Kidney capillary endothelial cell (primary cell): ENCODE data around the gene RGS6.

Source experiments
- DNase-seq: peaks from one replicate; pipeline ENCODE4 v3.0.0-alpha.2; 2018; ENCODE audit warnings: low spot score

Gene RGS6

DNA sequence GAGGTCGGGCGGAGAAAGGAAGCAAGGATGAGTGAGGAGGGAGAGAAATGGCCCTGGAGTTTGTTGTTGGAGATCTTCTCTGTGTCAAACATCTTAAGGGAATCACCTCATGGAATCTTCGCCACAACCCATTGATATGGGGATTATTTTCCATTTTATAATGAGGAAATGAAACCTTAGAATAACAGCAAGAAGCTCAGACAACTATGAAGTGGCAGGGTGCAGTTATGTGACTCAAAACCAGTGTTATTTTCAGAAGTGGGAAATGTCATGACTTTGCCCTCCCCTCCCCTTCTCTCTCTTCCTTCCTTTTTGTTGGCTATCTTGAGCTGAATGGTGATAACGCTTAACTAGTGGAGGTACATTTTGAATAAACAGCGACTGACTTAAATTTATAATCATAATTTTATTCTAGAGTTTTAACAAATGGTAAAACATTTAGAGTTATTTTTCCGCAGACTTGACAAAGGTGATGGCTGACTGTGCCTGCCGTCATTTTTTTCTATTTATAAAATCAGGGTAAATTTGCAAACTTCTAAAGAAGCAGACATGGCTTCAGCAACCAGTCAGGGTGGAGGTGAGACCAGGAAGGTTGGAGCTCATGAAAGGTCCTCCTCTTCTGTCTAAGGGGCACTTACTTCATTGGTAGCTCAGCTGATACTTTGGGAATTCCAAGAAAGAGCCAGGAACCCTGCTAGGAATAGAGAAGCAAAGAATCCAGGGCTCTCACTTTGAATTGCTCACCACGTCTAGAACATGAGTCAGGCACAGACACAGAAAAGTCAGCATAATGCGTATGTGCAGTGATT is 232.4 kb downstream of the RGS6 start:
- no peak for DNase-seq

DNA sequence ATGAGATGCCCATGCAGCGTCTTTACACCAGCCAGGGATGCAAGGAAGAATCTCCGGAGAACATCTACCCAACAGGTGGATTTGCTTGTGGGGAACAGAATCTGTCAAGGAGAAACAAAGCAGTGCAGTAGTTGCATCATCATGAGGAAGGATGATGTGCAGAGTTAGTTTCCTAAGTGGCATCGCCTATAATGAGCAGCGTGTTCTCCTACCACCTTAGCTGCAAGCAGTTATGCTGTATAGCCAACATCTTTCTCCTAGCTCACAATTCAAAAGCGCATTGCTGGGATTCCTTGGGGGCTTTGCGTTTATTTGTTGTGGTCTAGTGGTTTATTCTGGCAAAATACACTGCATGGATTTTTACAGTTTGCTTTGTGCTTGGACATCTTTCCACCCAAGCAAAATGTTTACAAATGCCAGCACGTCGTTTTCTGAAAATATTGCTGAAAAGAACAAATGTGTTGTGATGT is 233.0 kb downstream of the RGS6 start:
- no peak for DNase-seq

DNA sequence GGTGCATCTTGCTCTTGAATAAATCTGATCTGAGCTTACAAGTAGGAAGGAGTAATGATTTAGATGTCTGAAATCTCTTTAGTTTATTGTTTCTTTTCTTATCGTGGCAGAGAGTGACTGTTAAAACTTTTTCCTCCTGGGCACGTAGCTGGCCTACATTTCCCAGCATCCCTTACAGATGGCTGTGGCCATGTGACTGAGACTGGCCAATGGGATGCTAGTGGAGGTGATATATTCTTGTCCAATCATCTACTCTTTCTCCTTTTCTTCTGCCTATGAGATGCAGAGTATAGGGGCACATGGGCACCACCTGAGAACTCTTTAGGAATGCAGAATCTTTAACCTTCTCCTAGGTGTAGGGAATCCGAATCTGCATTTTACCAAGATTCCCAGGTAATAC is 237.3 kb downstream of the RGS6 start:
- no peak for DNase-seq

DNA sequence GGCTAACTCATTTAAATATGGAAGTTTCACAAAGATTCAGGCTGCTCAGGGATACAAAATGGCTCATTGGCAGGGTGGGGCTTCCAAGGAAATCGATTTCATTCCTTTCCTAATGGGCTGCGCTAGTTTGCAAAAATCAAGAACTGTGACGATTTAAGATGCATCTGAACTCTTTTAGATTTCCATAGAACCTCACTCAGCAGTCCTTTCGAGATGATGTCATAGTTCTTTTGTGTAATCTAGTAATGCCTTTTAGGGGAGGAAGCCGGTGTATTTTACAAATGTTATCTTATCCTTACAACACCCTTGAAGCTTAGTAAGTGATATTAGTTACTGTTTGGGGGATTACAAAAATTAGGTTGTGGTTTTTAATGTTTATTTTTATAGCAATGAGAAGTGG is 239.8 kb downstream of the RGS6 start:
- no peak for DNase-seq

- no peak for DNase-seq
Measured at GRCh38 chr14:72172597-72172996, 240.4 kb downstream of the RGS6 start.

GRCh38 chr14:72173038-72173720 is 240.9 kb downstream of the RGS6 start:
- no peak for DNase-seq

DNA sequence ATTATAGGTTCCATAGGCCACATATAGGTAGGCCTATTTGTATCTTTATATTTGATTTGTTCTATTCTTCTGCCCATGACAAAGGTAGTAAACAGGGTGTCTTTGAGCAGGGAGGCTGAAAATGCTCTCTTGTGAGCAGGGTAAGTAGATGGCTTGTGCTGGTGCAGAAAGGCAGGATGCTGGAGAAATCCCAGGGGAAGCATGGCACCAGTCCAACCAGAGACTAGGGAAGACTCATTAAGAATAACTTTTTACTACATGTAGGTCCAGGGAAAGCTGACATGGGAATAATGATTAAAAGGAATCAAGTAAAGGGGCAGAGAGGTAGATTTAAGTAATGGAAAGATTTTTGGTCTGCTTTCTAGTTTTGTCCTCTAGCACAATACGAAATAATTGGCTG is 245.0 kb downstream of the RGS6 start:
- DNase-seq = no peak

- DNase-seq = no peak
Measured at GRCh38 chr14:72178517-72178916, 246.3 kb downstream of the RGS6 start.

DNA sequence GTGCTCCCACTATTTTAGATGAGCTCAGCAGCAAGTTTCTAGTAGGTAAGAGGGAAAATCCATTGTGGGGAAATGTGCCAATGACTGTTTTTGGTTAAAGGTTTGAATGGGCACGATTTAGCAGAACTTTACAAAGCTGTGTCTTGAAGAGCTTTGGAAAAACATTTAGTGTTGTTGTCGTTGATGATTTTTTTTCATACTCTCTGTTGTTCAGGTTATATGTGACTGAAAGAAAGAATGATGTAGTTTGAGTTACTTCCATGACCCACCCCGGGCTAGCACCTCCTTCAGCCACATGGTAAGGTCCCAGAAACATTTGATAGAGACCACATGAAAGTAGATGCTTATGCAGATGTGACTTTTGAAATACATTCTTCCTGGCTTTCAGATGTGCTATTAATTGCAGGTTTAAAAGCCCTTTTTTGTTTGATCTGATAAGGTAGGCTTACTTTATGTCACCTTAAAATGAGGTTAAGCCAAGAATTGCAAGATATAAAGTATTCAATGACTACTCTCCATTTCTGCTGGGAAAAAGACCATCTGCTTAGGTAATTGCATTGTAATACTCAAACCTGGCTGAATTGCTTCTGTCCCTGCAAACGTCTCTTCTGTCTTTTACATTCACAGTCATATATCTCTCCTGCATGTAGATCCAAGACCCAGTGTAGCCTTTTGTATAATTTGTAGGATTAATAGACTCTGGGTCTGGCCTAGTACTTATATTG is 250.6 kb downstream of the RGS6 start:
- DNase-seq = no peak

DNA sequence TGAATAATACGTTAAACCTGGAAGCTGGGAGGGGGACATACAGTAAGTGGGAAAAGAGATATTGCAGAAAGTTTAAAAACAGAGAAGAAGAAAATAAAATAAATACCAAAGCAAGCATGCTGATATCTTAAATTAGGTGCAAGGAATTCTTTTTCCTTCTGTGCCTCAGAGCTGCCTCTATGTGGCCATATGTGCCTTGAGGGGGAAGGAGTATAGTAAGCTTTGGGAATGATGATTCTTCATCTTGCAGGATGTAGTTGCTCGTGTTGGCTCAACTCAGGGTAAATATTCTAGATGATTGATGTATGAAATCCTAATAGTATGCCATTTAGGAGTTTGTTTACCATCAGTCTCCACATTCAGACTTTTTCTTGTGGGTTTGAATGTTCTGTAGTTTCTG is 251.4 kb downstream of the RGS6 start:
- DNase-seq = no peak

GRCh38 chr14:72186523-72186922 is 254.3 kb downstream of the RGS6 start:
- DNase-seq = no peak

DNA sequence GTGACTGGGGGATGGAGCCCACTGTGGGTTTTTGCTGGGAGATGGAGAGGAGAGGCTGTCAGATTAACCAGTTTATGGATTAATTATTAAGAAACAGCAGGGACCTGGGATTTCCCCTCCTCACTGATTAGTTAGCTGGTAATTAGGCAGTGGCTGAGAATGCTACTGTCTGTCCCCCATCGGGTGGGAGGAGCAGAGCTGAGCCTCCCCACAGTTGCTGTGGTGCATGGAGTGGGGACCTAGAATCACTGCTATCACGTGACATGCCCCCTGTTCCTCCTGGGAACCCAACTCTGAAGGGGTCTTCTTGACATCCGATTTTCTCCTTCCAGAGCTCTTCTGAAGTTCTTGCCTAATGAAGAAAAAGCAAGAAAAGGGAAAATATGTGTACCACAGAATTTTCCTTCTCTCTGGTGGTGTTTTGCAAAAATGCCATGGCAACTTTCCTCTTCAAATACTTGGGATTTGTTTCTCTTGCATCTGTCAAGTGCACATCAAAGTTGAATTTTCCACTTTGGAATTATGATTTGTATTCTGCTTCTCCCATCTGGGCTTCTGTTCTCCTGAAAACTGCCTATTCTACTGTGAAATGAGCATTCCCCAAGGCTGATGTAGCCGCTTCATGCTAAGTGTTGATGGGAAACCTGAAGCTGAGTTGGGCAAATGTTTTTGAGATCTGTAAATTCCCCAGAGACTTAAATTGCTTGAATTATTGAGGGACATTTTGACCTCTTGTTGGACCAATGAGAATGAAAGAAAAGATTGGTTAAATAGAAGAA is 264.2 kb downstream of the RGS6 start:
- no peak for DNase-seq

GRCh38 chr14:72201645-72202044 is 269.4 kb downstream of the RGS6 start:
- no peak for DNase-seq

GRCh38 chr14:72213424-72213823 is 281.2 kb downstream of the RGS6 start:
- no peak for DNase-seq

DNA sequence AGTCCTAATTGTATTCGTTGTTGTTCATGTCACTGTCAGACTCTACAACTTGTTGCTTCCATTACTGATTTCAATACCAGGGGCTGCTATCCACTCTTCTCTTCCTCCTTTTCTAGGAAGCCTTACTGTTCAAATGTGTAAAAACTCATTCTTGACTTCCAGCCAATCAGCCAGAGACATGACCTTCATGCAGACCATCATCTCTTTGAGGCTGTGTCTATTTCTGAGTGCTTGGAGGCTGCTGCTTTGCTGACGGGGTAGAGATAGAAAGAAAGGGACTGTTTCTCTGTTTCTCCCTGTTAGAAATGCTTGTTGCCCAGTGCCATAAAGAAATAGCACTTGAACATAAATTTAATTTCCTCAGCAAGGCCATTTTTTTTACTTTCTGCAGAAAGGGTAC is 282.9 kb downstream of the RGS6 start:
- DNase-seq = no peak

DNA sequence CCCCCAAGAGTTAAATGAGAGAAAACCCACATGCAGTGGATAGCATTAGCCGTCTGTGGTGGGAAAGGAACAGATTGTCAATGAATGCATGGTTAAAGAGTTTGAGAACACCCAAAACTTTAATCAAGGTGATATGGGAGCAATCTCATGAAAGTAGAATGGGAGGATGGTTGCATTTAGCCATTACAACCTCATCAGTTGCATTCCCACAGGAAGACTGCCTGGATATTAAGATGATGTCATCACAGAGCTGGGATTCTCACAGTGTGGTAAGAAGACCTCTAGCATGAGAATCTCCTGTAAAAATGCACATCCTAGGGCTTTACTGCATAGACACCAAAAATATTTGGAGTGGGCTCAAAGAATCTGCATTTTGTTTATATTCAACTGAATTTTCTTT is 284.9 kb downstream of the RGS6 start:
- DNase-seq = no peak

DNA sequence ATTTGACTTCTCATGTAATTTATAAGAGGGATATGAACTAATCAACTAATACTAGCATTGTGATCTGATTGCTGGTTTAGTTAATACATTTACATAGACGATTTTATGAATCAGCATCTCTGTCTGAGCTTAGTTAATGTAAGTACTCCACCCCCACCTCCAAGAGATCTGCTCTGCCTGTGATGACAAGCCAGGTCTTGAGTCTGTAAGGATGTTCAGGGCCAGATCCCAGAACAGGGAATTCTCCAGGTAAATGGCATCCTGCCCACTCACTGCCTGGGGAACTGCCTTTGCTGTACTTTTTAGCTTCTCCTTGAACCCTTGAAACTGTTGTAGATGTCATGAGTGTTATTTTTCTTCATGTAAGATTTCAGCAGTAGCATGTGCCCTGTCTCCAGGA is 289.8 kb downstream of the RGS6 start:
- DNase-seq = no peak

DNA sequence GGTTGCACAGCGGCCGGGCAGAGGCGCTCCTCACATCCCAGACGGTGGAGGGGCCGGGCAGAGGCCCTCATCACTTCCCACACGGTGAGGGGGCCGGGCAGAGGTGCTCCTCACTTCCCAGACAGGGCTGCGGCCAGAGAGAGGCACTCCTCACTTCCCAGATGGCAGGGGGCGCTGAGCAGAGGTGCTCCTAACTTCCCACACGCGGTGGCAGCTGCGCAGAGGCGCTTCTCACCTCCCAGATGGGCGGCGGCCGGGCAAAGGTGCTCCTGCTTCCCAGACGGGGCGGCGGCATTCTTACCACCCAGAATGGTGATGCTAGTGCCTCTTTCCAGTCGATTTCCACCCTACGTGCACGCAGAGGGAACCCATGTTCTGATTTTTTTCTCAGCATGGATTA is 304.4 kb downstream of the RGS6 start:
- DNase-seq = no peak

- no peak for DNase-seq
Measured at GRCh38 chr14:72237722-72238666, 305.8 kb downstream of the RGS6 start.

DNA sequence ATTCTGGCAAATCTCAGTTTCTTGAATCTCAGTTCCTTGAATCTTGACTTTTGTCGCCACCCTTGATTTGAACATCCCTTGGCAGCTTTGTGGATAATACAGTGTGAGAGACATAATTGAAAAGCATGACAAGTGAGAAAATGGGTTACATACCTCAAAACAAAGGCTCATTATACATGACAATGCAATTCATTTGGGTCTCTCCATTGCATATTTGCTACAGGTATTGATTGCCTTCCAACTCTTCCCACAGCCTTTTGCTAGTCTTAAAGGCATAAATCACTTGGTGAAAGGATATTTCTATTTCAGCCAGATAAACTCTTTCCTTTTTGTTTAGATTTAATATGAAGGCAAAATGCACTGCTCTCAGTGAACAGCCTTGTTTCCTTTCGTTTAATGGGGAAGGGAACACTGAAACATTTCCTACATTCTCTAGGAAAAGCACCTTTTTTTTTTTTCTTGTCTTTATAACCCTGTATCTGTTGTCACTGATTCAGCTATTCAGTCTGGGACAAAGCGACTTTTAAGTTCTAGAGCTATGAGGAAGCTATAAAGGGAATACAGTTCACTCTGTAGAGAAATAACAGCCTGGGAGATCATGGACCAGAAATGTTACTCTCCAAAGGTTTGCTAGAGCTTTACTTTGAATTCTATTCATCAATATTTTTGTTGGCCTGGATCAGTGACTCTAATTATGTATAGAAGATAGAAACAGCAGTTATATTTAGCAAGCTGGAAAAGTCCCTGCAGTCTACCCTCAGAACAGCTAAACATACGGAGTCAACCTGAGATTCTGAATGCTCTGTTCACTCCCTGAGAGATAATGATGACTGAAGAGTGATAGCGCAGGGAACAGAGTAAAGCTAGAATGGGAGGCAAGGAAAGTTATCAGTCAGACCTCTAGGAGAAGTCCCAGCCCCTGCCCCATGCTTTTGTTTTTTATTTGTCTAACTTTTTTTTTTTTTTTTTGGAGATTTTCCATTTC is 311.4 kb downstream of the RGS6 start:
- DNase-seq = no peak
